A549 (cell line): Measurements from ENCODE around the gene ANTXR1. TPM values are rescaled to one million over a fixed set of nuclear protein-coding genes. Genes with fewer than 3 reads are reported as not detected.

ENCODE experiments used
- ATAC-seq, 2 experiments: fragments of 200-7000 bp in 1 of 2; fragments of >200 bp in 1 of 2; cut with Nextera tagmentation in 1 of 2; cut with Tn5 transposase in 1 of 2; 3 replicates each; pipeline versions ENCODE4 v1.8.0 to v1.9.1; 2018 to 2020; ENCODE audit warnings: mild to moderate bottlenecking in 1 of 2, moderate library complexity in 1 of 2
- CTCF ChIA-PET: fragments of 300-600 bp; sonication (Branson Sonifier 250); formaldehyde crosslinking; extraction: SDS; loops from one replicate; lab custom pipeline; 2021; ENCODE audit warnings: antibody characterized with exemption, inconsistent platforms; lab: Yijun Ruan, JAX
- POLR2A ChIA-PET: fragments of 350-600 bp; formaldehyde crosslinking; extraction: SDS; loops from one replicate; lab custom pipeline; 2021; ENCODE audit warnings: antibody characterized with exemption, inconsistent platforms; lab: Yijun Ruan, JAX
- DNase-seq, 2 experiments: peaks; one replicate each; pipeline versions ENCODE4 v3.0.0 to v3.0.0-alpha.2; 2011 to 2016; ENCODE audit warnings: low read depth in 1 of 2, low spot score in 1 of 2
- FAIRE-seq: peaks from 2 replicates; lab custom pipeline; 2011; peaks lifted over from hg19 to GRCh38; lab: Jason Lieb, UNC
- H3K27ac ChIP-seq, 2 experiments: fragments of >200 bp; sonication (Bioruptor Twin); formaldehyde crosslinking; 3 replicates each; pipeline ENCODE4 v1.5.1; 2016 to 2017
- H3K4me1 ChIP-seq: fragments of >200 bp; sonication (Bioruptor Twin); formaldehyde crosslinking; 3 replicates; pipeline ENCODE4 v1.6.1; 2016
- H3K4me2 ChIP-seq: fragments of >200 bp; sonication (Bioruptor Twin); formaldehyde crosslinking; 3 replicates; pipeline ENCODE4 v1.6.1; 2016
- H3K4me3 ChIP-seq: fragments of >200 bp; sonication (Bioruptor Twin); formaldehyde crosslinking; 3 replicates; pipeline ENCODE4 v1.5.1; 2016
- H3K9me3 ChIP-seq: fragments of >200 bp; sonication (Bioruptor Twin); formaldehyde crosslinking; 3 replicates; pipeline ENCODE4 v1.6.1; 2016
- BHLHE40 ChIP-seq: IDR thresholded peaks from 2 replicates; pipeline ENCODE4 v1.6.1; 2012; ENCODE audit warnings: low read depth, low read length, inconsistent platforms
- CEBPB ChIP-seq, 2 experiments: fragments of >200 bp in 1 of 2; sonication (Bioruptor Twin) in 1 of 2; formaldehyde crosslinking in 1 of 2; IDR thresholded peaks; 2 replicates each; pipeline ENCODE4 v1.6.1; 2012 to 2016
- CHD2 ChIP-seq: fragments of 150-350 bp; IDR thresholded peaks from 2 replicates; pipeline ENCODE4 v1.6.1; 2014; ENCODE audit warnings: low read length; ENCODE audit not compliant: partially characterized antibody
- CHD4 ChIP-seq: fragments of 200-600 bp; sonication (generic); IDR thresholded peaks from 2 replicates; pipeline ENCODE4 v1.6.1; 2016; ENCODE audit warnings: antibody characterized with exemption, mild to moderate bottlenecking, borderline replicate concordance
- E2F6 ChIP-seq: IDR thresholded peaks from 2 replicates; pipeline ENCODE4 v1.6.1; 2012; ENCODE audit warnings: low read depth, borderline replicate concordance
- HDAC2 ChIP-seq: fragments of 200-600 bp; sonication (generic); IDR thresholded peaks from 2 replicates; pipeline ENCODE4 v1.6.1; 2016
- HEYL ChIP-seq: fragments of 250-450 bp; sonication (Bioruptor Pico); IDR thresholded peaks from 2 replicates; pipeline ENCODE4 v1.8.0; 2021; ENCODE audit warnings: mild to moderate bottlenecking, moderate library complexity
- HMGXB4 ChIP-seq: fragments of 250-450 bp; sonication (Bioruptor Pico); IDR thresholded peaks from 2 replicates; pipeline ENCODE4 v1.5.0; 2021; ENCODE audit warnings: mild to moderate bottlenecking, moderate library complexity, borderline replicate concordance
- HOXA7 ChIP-seq: fragments of 250-450 bp; sonication (Bioruptor Pico); IDR thresholded peaks from 2 replicates; pipeline ENCODE4 v1.5.0; 2020; ENCODE audit warnings: mild to moderate bottlenecking, moderate library complexity
- JUNB ChIP-seq: fragments of >200 bp; sonication (Bioruptor Twin); formaldehyde crosslinking; IDR thresholded peaks from 2 replicates; pipeline ENCODE4 v1.6.1; 2016
- KDM5A ChIP-seq: fragments of 200-600 bp; sonication (generic); IDR thresholded peaks from 2 replicates; pipeline ENCODE4 v1.6.1; 2016; ENCODE audit warnings: antibody characterized with exemption, mild to moderate bottlenecking
- PBX3 ChIP-seq: IDR thresholded peaks from 2 replicates; pipeline ENCODE4 v1.6.1; 2012
- POLR2AphosphoS2 ChIP-seq: conservative IDR thresholded peaks from 2 replicates; pipeline ENCODE4 v1.6.1; 2012; ENCODE audit warnings: low read length, improper control_type of control experiment, inconsistent platforms
- RAD21 ChIP-seq, 2 experiments: fragments of >200 bp in 1 of 2; sonication (Bioruptor Twin) in 1 of 2; formaldehyde crosslinking in 1 of 2; IDR thresholded peaks in 1 of 2; conservative IDR thresholded peaks in 1 of 2; 2 replicates in 1 of 2; 3 replicates in 1 of 2; pipeline ENCODE4 v1.6.1; 2012 to 2018; ENCODE audit warnings: inconsistent platforms in 1 of 2
- SMC3 ChIP-seq: fragments of >200 bp; sonication (Bioruptor Twin); formaldehyde crosslinking; IDR thresholded peaks from 3 replicates; pipeline ENCODE4 v1.6.1; 2018; ENCODE audit warnings: inconsistent platforms
- TFCP2L1 ChIP-seq: fragments of 250-450 bp; sonication (Bioruptor Pico); IDR thresholded peaks from 2 replicates; pipeline ENCODE4 v1.5.0; 2021; ENCODE audit warnings: mild to moderate bottlenecking
- WGBS: methylation state at CpG from one replicate; pipeline ENCODE4 v1.1.6; 2017; ENCODE audit errors: missing lambda C conversion rate; 5-methylcytosine and 5-hydroxymethylcytosine counted together
- polyA plus RNA-seq, 4 experiments: library from polyadenylated mRNA; depleted of rRNA in 3 of 4; stranded (reverse); fragments of >200 nt; fragmentation: RNase III in 1 of 4; extraction: RNeasy Plus Mini Kit Qiagen cat#74134 plus additional on column Dnase treatment in 1 of 4; gene quantifications; 2 replicates in 3 of 4; 3 replicates in 1 of 4; pipeline ENCODE4 v1.2.3, GENCODE V29; 2011 to 2017
- TF ChIP-seq, protein P1 (sequence below): fragments of >200 bp; sonication (Bioruptor Twin); formaldehyde crosslinking; IDR thresholded peaks from 3 replicates; pipeline ENCODE4 v1.5.1; 2016

ANTXR1 gene
- polyA plus RNA-seq, 2 of the 4 experiments (the other 2 are of a cell fraction), result 161 to 194 TPM

DNA sequence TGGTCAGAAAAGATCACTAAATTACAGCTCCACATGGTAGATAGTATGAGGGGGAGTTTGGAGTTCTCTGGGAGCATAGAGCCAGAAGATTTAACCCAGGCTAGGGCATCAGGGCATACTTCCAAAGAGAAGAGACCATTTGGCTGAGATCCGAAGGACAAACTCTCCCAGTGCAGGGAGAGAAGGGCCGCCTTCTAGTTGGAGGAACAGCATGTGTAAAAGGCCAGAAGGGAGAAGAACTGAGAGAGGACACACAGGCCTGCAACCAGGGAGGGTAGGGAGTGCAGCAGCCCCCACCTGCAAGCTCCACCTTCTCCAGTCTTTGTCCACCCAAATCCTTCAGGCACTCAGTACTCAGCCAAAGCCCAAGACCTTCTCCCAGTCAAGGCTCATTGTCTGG, 192.1 kb downstream of the ANTXR1 start:
- no peaks in the 10 kb centered on the region for H3K9me3 ChIP-seq
- POLR2A ChIA-PET, result no interaction called here
- 0 out of 6 replicates have a peak overlapping the region, but pooled peaks of 1 of the 2 experiments have one; percentile 2 for H3K27ac ChIP-seq
- no peaks in the 10 kb centered on the region for H3K4me1 ChIP-seq
- no peak for DNase-seq
- CTCF ChIA-PET, result interaction anchor here (0.6 to 1.7 kb wide), 4 partner anchors 9 to 549 kb away, joined by 3 to 9 read pairs (median 5); no protein-coding TSS in a partner anchor
- no peak overlapping the region for H3K4me3 ChIP-seq
- no peak overlapping the region for H3K4me2 ChIP-seq
- ATAC-seq, result no peak; a peak in 1 of 6 replicates
- FAIRE-seq, result no peak
- TF ChIP-seq JUNB (no peak), SMC3 (no peak), CHD2 (no peak), POLR2AphosphoS2 (no peak), BHLHE40 (no peak), E2F6 (no peak), HOXA7 (no peak), KDM5A (no peak), HEYL (CRISPR knock-in tag) (no peak), HMGXB4 (CRISPR knock-in tag) (no peak), PBX3 (no peak), TFCP2L1 (no peak), CHD4 (no peak), CEBPB (IDR thresholded peaks at IDR 0.05) (no peak)
- WGBS, result 88% methylated on average over 2 of the region's 2 CpGs

GRCh38 chr2:69205491-69205890, 192.5 kb downstream of the ANTXR1 start:
- ATAC-seq (no peak), FAIRE-seq (no peak)
- no peak overlapping the region for H3K4me3 ChIP-seq
- ChIA-PET CTCF (interaction anchor here (0.6 to 1.7 kb wide), 5 partner anchors 9 to 549 kb away, joined by 3 to 9 read pairs (median 5); no protein-coding TSS in a partner anchor), POLR2A (no interaction called here)
- TF ChIP-seq HDAC2 (no peak), CEBPB (IDR thresholded peaks at IDR 0.05) (no peak)
- TF ChIP-seq, protein P1, sequence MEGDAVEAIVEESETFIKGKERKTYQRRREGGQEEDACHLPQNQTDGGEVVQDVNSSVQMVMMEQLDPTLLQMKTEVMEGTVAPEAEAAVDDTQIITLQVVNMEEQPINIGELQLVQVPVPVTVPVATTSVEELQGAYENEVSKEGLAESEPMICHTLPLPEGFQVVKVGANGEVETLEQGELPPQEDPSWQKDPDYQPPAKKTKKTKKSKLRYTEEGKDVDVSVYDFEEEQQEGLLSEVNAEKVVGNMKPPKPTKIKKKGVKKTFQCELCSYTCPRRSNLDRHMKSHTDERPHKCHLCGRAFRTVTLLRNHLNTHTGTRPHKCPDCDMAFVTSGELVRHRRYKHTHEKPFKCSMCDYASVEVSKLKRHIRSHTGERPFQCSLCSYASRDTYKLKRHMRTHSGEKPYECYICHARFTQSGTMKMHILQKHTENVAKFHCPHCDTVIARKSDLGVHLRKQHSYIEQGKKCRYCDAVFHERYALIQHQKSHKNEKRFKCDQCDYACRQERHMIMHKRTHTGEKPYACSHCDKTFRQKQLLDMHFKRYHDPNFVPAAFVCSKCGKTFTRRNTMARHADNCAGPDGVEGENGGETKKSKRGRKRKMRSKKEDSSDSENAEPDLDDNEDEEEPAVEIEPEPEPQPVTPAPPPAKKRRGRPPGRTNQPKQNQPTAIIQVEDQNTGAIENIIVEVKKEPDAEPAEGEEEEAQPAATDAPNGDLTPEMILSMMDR, result no peak
- TF ChIP-seq, all 56 proteins: peak for 0
- Histone ChIP-seq H3K9me3 (no peaks in the 10 kb centered on the region), H3K27ac (no peak overlapping the region), H3K4me2 (no peak overlapping the region), H3K4me1 (no peaks in the 10 kb centered on the region)
- 96% methylated on average over 2 of the region's 2 CpGs for WGBS
- DNase-seq, result no peak

DNA sequence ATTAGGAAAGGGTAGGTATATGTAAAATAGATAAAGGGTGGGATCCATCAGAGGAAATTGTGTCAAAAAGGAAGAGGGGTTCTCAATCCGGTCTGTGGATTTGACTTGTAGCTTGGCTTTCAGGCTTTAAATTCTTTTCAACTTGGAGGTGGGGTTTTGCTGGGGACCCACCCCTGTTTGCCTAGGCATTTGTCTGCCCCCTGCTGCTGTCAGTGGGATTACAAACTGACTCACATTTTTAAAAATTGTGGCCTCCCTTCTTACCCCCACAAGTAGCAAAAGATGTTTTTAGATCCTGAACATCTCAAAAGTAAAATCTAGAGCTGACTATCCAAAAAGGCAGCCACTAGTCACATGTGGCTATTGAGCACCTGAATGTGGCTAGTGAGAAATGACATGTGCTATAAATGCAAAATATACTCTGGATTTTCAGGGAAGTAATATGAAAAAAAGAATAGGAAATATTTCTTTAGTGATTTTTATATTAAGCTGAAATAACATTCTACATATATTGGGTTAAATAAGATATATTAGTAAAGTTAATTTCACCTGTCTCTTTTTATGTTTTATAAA, 195.1 kb downstream of the ANTXR1 start:
- 92% methylated on average over 1 of the region's 1 CpG for WGBS

More for the DNA sequence above, 195.1 kb downstream of the ANTXR1 start:
- Histone ChIP-seq H3K4me1 (no peaks in the 10 kb centered on the region), H3K27ac (no peak overlapping the region), H3K4me3 (no peak overlapping the region), H3K4me2 (no peak overlapping the region), H3K9me3 (no peaks in the 10 kb centered on the region)
- no peak for FAIRE-seq
- ChIA-PET POLR2A (no interaction called here), CTCF (interaction anchor here (0.9 to 2.7 kb wide), 16 partner anchors 9 to 265 kb away, joined by 3 to 15 read pairs (median 4); no protein-coding TSS in a partner anchor)
- DNase-seq, result peak in 1 of 2 experiments; percentile 20
- ATAC-seq, result peak in 1 of 2 experiments; percentile 35; a peak in 1 of 6 replicates
- TF ChIP-seq, protein P1, result 0 out of 3 replicates have a peak, but pooled peaks have one; percentile 16
- no peak; the same call in 2 of the 3 replicates for TF ChIP-seq SMC3
- peak in 1 of 2 experiments; percentile 28; a peak in 2 of 5 replicates for TF ChIP-seq RAD21 (conservative IDR thresholded peaks at IDR 0.05 in 1 of 2, IDR thresholded peaks at IDR 0.05 in 1 of 2)
